ENCODE data around the gene ACTN2.

Gene ACTN2

GRCh38 chr1:236799001-236799400 is 112.7 kb downstream of the ACTN2 start:
- no peak overlapping the region for H3K4me3 ChIP-seq (ENCODE audit: low read depth, low read length)
- no peak for TF ChIP-seq CTCF (IDR thresholded peaks at IDR 0.05; ENCODE audit: borderline replicate concordance, insufficient read depth, low read depth, low read length)

- TF ChIP-seq CTCF (IDR thresholded peaks at IDR 0.05; ENCODE audit: borderline replicate concordance, insufficient read depth, low read depth, low read length): no peak
- no peak overlapping the region for H3K4me3 ChIP-seq (ENCODE audit: low read depth, low read length)
These were observed 113.8 kb downstream of the ACTN2 start for GRCh38 chr1:236800002-236800620.

- no peak for TF ChIP-seq CTCF (IDR thresholded peaks at IDR 0.05; ENCODE audit: borderline replicate concordance, insufficient read depth, low read depth, low read length)
These were observed 114.3 kb downstream of the ACTN2 start for GRCh38 chr1:236800623-236801022.

GRCh38 chr1:236802264-236802663 is 116.0 kb downstream of the ACTN2 start:
- TF ChIP-seq CTCF (IDR thresholded peaks at IDR 0.05; ENCODE audit: borderline replicate concordance, insufficient read depth, low read depth, low read length): no peak
- no peak overlapping the region for H3K4me3 ChIP-seq (ENCODE audit: low read depth, low read length)

More at GRCh38 chr1:236800623-236801022, 114.3 kb downstream of the ACTN2 start:
- no peak overlapping the region for H3K4me3 ChIP-seq (ENCODE audit: low read depth, low read length)

- no peak for TF ChIP-seq CTCF (IDR thresholded peaks at IDR 0.05; ENCODE audit: borderline replicate concordance, insufficient read depth, low read depth, low read length)
- H3K4me3 ChIP-seq (ENCODE audit: low read depth, low read length): no peak overlapping the region
These were observed 120.3 kb downstream of the ACTN2 start for GRCh38 chr1:236806634-236807033.

- no peak overlapping the region for H3K4me3 ChIP-seq (ENCODE audit: low read depth, low read length)
- TF ChIP-seq CTCF (IDR thresholded peaks at IDR 0.05; ENCODE audit: borderline replicate concordance, insufficient read depth, low read depth, low read length): no peak
These were observed 121.7 kb downstream of the ACTN2 start for GRCh38 chr1:236808005-236808404.

GRCh38 chr1:236808564-236809130 is 122.3 kb downstream of the ACTN2 start:
- H3K4me3 ChIP-seq (ENCODE audit: low read depth, low read length): no peak overlapping the region
- TF ChIP-seq CTCF (IDR thresholded peaks at IDR 0.05; ENCODE audit: borderline replicate concordance, insufficient read depth, low read depth, low read length): no peak
